AG04449 (cell line): ENCODE data around the gene LAMA2.

Experiments
- CTCF ChIA-PET: fragments of 350-600 bp; formaldehyde crosslinking; extraction: SDS; loops from one replicate; lab custom pipeline; 2021; ENCODE audit warnings: antibody characterized with exemption; lab: Yijun Ruan, JAX
- POLR2A ChIA-PET: fragments of 400-600, 350-600 bp; formaldehyde crosslinking; extraction: SDS; loops from one replicate; lab custom pipeline; 2020; ENCODE audit warnings: antibody characterized with exemption, inconsistent platforms; lab: Yijun Ruan, JAX
- DNase-seq: peaks from one replicate; pipeline ENCODE4 v3.0.0-alpha.2; 2010; ENCODE audit warnings: low read depth, low spot score
- H3K4me3 ChIP-seq: 2 replicates; pipeline ENCODE4 v1.5.1; 2011; ENCODE audit warnings: low read depth, mild to moderate bottlenecking, control low read depth, low read length
- TF ChIP-seq, protein P1 (sequence below): IDR thresholded peaks from one replicate; pipeline ENCODE4 v1.5.1; 2011; ENCODE audit warnings: mild to moderate bottlenecking, moderate library complexity, low read length, control low read depth, inconsistent platforms; ENCODE audit not compliant: insufficient read depth; ENCODE audit errors: missing control alignments

The LAMA2 gene

DNA sequence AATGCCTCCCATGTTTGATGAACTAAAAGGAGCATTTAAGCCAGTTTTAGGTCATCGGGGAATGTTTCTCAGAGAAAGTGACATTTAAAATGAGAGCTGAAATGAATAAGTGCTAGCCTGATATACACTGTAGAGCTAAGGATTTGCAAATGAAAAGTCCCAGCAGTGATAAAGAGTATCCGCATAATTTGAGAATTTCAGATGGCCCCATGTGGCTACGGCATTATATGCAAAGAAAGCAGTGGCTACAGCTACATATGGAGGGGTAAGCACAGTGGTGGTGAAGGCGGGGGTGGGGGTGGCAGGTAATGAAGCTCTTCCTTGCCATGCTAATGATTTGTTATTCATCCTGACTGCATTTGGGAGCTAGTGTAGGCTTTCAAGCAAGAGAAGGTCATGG, 455.7 kb downstream of the LAMA2 start:
- DNase-seq, result no peak
- TF ChIP-seq, protein P1, sequence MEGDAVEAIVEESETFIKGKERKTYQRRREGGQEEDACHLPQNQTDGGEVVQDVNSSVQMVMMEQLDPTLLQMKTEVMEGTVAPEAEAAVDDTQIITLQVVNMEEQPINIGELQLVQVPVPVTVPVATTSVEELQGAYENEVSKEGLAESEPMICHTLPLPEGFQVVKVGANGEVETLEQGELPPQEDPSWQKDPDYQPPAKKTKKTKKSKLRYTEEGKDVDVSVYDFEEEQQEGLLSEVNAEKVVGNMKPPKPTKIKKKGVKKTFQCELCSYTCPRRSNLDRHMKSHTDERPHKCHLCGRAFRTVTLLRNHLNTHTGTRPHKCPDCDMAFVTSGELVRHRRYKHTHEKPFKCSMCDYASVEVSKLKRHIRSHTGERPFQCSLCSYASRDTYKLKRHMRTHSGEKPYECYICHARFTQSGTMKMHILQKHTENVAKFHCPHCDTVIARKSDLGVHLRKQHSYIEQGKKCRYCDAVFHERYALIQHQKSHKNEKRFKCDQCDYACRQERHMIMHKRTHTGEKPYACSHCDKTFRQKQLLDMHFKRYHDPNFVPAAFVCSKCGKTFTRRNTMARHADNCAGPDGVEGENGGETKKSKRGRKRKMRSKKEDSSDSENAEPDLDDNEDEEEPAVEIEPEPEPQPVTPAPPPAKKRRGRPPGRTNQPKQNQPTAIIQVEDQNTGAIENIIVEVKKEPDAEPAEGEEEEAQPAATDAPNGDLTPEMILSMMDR, result no peak
- ChIA-PET POLR2A (no interaction called here), CTCF (no interaction called here)
- H3K4me3 ChIP-seq, result no peak overlapping the region

DNA sequence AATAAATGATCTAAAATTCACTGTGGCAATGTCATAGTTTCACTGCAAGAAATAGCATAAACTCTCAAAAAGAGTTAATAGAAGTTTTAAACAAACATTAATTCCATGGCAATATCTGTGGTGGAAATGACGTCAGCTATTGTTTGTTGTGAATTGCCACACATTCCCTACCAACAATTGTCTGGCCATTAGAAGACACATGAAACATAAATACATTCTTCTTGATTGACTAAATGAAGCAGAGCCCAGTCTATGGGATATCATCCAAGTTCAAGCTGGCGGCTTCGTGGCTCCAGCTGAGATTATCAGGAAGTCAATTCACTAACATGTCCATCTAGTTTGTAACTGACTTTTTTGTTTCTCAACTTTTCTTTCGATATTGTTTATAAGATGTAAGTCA, 458.0 kb downstream of the LAMA2 start:
- peak; percentile 82 for DNase-seq
- CTCF ChIA-PET, result interaction anchor here (1.2 to 2.4 kb wide), 3 partner anchors 13 to 31 kb away, joined by 4 to 7 read pairs (median 7); no protein-coding TSS in a partner anchor
- POLR2A ChIA-PET, result interaction anchor here (0.5 kb wide), 1 partner anchor 1279 kb away, joined by 3 read pairs; no protein-coding TSS in a partner anchor
- TF ChIP-seq, protein P1, result no peak
- H3K4me3 ChIP-seq, result no peak overlapping the region

DNA sequence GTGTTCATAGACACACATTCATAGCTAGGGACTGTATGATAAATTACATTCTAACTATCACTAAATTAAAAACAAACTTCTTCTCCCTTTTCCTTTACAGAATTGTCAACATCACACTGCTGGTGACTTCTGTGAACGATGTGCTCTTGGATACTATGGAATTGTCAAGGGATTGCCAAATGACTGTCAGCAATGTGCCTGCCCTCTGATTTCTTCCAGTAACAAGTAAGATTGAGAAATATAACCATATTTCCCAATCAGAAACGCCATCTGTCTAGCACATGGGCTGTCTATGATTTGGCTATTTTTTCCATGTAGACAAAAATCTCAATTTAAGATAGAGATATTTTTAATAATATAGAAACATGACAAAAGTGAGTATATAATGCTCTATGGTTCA, 459.3 kb downstream of the LAMA2 start:
- ChIA-PET CTCF (interaction anchor here (1.2 to 2.4 kb wide), 2 partner anchors 12 to 30 kb away, joined by 4 to 7 read pairs; no protein-coding TSS in a partner anchor), POLR2A (no interaction called here)
- no peak for DNase-seq
- no peak overlapping the region for H3K4me3 ChIP-seq
- TF ChIP-seq, protein P1, result no peak

DNA sequence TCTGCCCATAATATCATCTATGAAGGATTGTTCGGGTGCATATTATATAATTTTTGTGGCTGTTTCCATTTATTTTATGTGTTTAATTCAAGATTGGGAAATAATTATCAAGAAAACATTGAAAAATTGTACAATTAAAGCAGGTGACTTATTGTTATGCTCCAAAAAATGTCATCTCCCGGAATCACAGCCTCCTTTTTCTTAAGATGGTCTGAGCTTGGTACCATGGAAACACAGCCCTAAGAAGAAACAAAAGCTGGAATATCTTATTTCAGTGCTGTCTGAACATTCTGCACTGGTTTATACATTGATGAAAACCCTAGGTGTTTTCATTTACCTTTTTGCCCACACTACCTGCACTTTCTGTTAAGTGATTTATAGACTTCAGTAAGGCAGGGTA, 459.9 kb downstream of the LAMA2 start:
- ChIA-PET CTCF (no interaction called here), POLR2A (no interaction called here)
- TF ChIP-seq, protein P1, result no peak
- no peak overlapping the region for H3K4me3 ChIP-seq
- DNase-seq, result no peak

DNA sequence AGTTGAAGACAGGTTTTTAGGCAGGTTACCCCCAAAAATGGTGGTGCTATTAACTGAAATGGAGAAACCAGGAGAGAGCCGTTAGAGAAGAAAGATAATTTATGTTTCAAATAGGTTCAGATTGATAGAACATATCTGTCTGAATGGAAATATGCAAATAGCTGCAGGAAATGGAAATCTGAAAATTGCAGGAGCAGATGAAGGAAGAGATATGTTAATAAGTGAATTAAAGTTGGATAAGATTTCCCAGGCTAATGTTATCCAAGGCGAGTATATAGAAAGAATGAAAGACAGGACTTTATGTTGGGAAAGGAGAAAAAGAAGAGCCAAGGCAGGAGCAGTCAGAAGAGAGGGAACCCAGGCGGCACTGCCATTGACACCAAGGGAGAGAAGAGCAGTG, 461.4 kb downstream of the LAMA2 start:
- TF ChIP-seq, protein P1, result no peak
- ChIA-PET CTCF (no interaction called here), POLR2A (no interaction called here)
- H3K4me3 ChIP-seq, result no peak overlapping the region
- no peak for DNase-seq

DNA sequence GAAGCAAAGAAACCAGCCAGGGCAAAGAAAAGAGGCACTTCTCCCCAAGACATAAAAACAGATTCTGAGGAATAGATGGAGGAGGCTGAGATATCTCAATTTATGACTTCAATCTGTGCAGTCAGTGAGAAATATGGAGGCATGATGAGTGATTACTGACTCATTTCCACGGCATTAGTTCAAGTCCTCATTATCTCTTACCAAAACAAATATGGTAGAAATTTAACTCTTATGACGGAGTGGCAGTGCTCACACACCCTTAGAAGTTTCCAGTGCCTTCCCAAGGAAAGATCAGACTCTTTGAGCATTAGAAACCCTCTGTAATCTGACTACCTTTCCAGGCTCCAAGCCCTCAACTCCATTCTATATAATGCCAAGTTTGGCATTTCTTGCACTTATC, 463.0 kb downstream of the LAMA2 start:
- H3K4me3 ChIP-seq, result no peak overlapping the region
- ChIA-PET CTCF (no interaction called here), POLR2A (no interaction called here)
- DNase-seq, result peak; percentile 56
- TF ChIP-seq, protein P1, result no peak
